Adrenal gland (tissue), 12 donors: ENCODE results near the gene PRMT5. TPM values are rescaled to one million over a fixed set of nuclear protein-coding genes. Genes with fewer than 3 reads are reported as not detected.
"Not testable (repeated sequence)": the region's sequence is repeated elsewhere in the genome, so short reads cannot be mapped to it uniquely, and the experiment has no call there.

Experiments used
- DNase-seq, 7 donors: peaks; one replicate each; pipeline ENCODE4 v3.0.0-alpha.2; 2019 to 2020
- H3K27ac ChIP-seq, 5 donors: fragments of 200-600 bp; sonication (generic) in 4 of 5; 1 replicate in 3 of 5; 2 replicates in 2 of 5; pipeline versions ENCODE4 v1.5.1 to v1.8.0; 2016 to 2020; ENCODE audit warnings: mild to moderate bottlenecking in 1 of 5
- H3K27me3 ChIP-seq: fragments of 200-600 bp; 2 replicates; pipeline ENCODE4 v1.8.0; 2021
- H3K36me3 ChIP-seq, 2 donors: fragments of 200-600 bp; replicated peaks in 1 of 2; 1 replicate in 1 of 2; 2 replicates in 1 of 2; pipeline versions ENCODE4 v1.5.1 to v1.8.0; 2018 to 2022
- H3K4me1 ChIP-seq, 2 donors: fragments of 200-600 bp; replicated peaks in 1 of 2; 1 replicate in 1 of 2; 2 replicates in 1 of 2; pipeline versions ENCODE4 v1.5.1 to v1.8.0; 2018 to 2021
- H3K4me3 ChIP-seq, 4 donors: fragments of 200-600 bp; sonication (generic) in 3 of 4; one replicate each; pipeline ENCODE4 v1.5.1; 2016 to 2018
- H3K9me3 ChIP-seq, 3 donors: fragments of 200-600 bp; sonication (generic) in 1 of 3; replicated peaks in 1 of 3; 1 replicate in 2 of 3; 2 replicates in 1 of 3; pipeline versions ENCODE4 v1.5.1 to v1.8.0; 2016 to 2021
- CTCF ChIP-seq, 6 experiments: fragments of 450-650 bp in 4 of 6; fragments of 200-600 bp in 2 of 6; sonication (generic) in 1 of 6; IDR thresholded peaks; 1 replicate in 5 of 6; 2 replicates in 1 of 6; pipeline versions ENCODE4 v1.5.1 to v1.8.0; 2016 to 2021; ENCODE audit warnings: antibody characterized with exemption in 6 of 6, mild to moderate bottlenecking in 2 of 6, moderate library complexity in 1 of 6
- POLR2A ChIP-seq, 2 donors: fragments of 450-650 bp; IDR thresholded peaks; one replicate each; pipeline ENCODE4 v1.6.1; 2017; ENCODE audit warnings: antibody characterized with exemption in 2 of 2, mild to moderate bottlenecking in 2 of 2, moderate library complexity in 1 of 2
- WGBS, 4 donors: extraction: QIAGEN DNeasy Blood & Tissue Kit in 2 of 4; methylation state at CpG; one replicate each; pipeline versions ENCODE4 v1.1.5 to v1.1.7; 2013 to 2017; 5-methylcytosine and 5-hydroxymethylcytosine counted together
- intact Hi-C, 2 donors: fragments of 100-400 bp; cut with DNase I; formaldehyde crosslinking; loops; one replicate each; pipeline versions ENCODE4 v1.14.1 to v1.15.0; 2022 to 2023
- polyA plus RNA-seq, 3 donors: library from polyadenylated mRNA; stranded (reverse); fragments of 200-250 nt in 2 of 3; fragments of 350-450 nt in 1 of 3; fragmentation: Illumina TruSeq in 1 of 3; extraction: RNeasy Lipid Tissue Mini Kit (QIAGEN cat#74804) in 1 of 3; gene quantifications; one replicate each; pipeline ENCODE4 v1.2.3, GENCODE V29; 2013 to 2014
- total RNA-seq, 9 donors: library from RNA; depleted of rRNA in 4 of 9; stranded (reverse); fragments of >200 nt in 4 of 9; fragments of 120-200 nt in 1 of 9; fragmentation: NEBNext Ultra II Directional in 1 of 9; extraction: Animal tissue kit (Norgen Biotek cat#: 25700) in 1 of 9; gene quantifications; one replicate each; pipeline versions ENCODE4 v1.1.0 to v1.2.4, GENCODE V29; 2013 to 2023
- donor health status: healthy with polysubstance abuse.
- donor health status: Bipolar disorder and iron deficiency.
- donor health status: DM: yes; HTN: yes; CAD: no.
- donor health status: DM: no; HTN: no; CAD: no.
- donor health status: DM: no; HTN: no; CAD: no.
- donor health status: DM: yes; HTN: yes; CAD: no.

PRMT5 gene
- total and polyA plus RNA-seq, 12 donors = 20.9 to 134 (median 62.8) TPM

- Histone ChIP-seq H3K36me3 (no peaks in the 10 kb centered on the region), H3K27ac (no peak overlapping the region), H3K4me3 (no peak overlapping the region), H3K27me3 (no peaks in the 10 kb centered on the region), H3K4me1 (peaks cover 4% of the 10 kb centered on the region in 2 donors), H3K9me3 (no peaks in the 10 kb centered on the region)
- intact Hi-C loops = no loop called here
- WGBS, 4 donors = 83 to 94% (median 89%) methylated on average over 2 of the region's 2 CpGs
- no peak for DNase-seq
- TF ChIP-seq POLR2A (IDR thresholded peaks at IDR 0.05) = no peak
- no peak for TF ChIP-seq CTCF (IDR thresholded peaks at IDR 0.05)
Observed at GRCh38 chr14:22972313-22972930, 43.2 kb upstream of the PRMT5 start.

- intact Hi-C loops = no loop called here
- Histone ChIP-seq H3K36me3 (no peaks in the 10 kb centered on the region), H3K9me3 (no peaks in the 10 kb centered on the region), H3K4me3 (no peak overlapping the region), H3K4me1 (no peaks in the 10 kb centered on the region), H3K27me3 (no peaks in the 10 kb centered on the region), H3K27ac (no peak overlapping the region)
- TF ChIP-seq POLR2A (IDR thresholded peaks at IDR 0.05) (no peak), CTCF (IDR thresholded peaks at IDR 0.05) (no peak)
- 86 to 97% (median 95%) methylated on average over 1 of the region's 1 CpG for WGBS, 4 donors
- DNase-seq = no peak
Observed at GRCh38 chr14:22971152-22971551, 42.0 kb upstream of the PRMT5 start.

- Histone ChIP-seq H3K27ac (peak overlapping the region in 1 of 5 donors; percentile 40), H3K9me3 (no peaks in the 10 kb centered on the region), H3K36me3 (no peaks in the 10 kb centered on the region), H3K4me3 (no peak overlapping the region), H3K4me1 (peaks cover 0 to 4% of the 10 kb centered on the region in 2 donors), H3K27me3 (no peaks in the 10 kb centered on the region)
- TF ChIP-seq CTCF (IDR thresholded peaks at IDR 0.05) (no peak), POLR2A (IDR thresholded peaks at IDR 0.05) (no peak)
- intact Hi-C loops = no loop called here
- no peak for DNase-seq
- WGBS, 4 donors = 48 to 52% (median 51%) methylated on average over 4 of the region's 4 CpGs
Observed at GRCh38 chr14:22966783-22967269, 37.6 kb upstream of the PRMT5 start.

GRCh38 chr14:22965916-22966782 lies 37.0 kb upstream of the PRMT5 start:
- H3K9me3 ChIP-seq, H3K27me3 ChIP-seq, H3K4me3 ChIP-seq, intact Hi-C loops, H3K4me1 ChIP-seq, H3K36me3 ChIP-seq: not testable (repeated sequence)
- peak in 5 of 7 donors; percentile 32 to 76 (median 53) for DNase-seq
- 54 to 62% (median 59%) methylated on average over 15 of the region's 15 CpGs for WGBS, 4 donors
- peak overlapping the region in 1 of 5 donors; percentile 40 for H3K27ac ChIP-seq
